DMS 273 (cell line): ENCODE data around the gene DNAJC15.
"Not testable (repeated sequence)": the region's sequence is repeated elsewhere in the genome, so short reads cannot be mapped to it uniquely, and the experiment has no call there.

Source experiments
- DNase-seq: peaks from one replicate; lab custom pipeline; 2025; ENCODE audit not compliant: unreplicated experiment; lab: John Stamatoyannopoulos, UW

Gene DNAJC15

GRCh38 chr13:43023289-43023963 is at the start of gene DNAJC15:
TSS of gene DNAJC15 (plus strand) at chr13:43023586. CDS start at chr13:43023627, 41 bp downstream.
- no peak for DNase-seq

GRCh38 chr13:42976066-42976465 is 47.3 kb upstream of the DNAJC15 start:
- DNase-seq = no peak

GRCh38 chr13:42977219-42977659 is 46.1 kb upstream of the DNAJC15 start:
- no peak for DNase-seq

DNA sequence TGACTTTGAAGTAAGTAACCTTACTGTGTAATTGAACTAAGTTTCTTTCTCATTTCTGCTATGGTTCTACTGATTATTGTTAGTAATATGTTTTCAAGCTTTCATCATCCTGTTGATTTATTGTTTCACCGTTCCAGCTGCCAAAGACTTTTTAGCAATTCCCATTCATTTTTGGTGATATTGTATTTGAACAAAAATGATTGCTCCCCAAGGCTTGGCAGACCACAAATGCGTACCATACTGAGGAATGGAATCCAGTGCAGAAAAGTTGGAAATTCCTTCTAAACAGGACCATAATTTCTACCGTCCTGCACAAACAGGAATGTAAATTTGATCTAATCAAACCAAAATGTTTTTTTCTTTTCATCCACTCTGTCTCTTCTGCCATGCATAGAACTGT is 42.1 kb upstream of the DNAJC15 start:
- no peak for DNase-seq

GRCh38 chr13:42981853-42982252 is 41.5 kb upstream of the DNAJC15 start:
- no peak for DNase-seq

GRCh38 chr13:42984026-42984425 is 39.4 kb upstream of the DNAJC15 start:
- DNase-seq = no peak

DNA sequence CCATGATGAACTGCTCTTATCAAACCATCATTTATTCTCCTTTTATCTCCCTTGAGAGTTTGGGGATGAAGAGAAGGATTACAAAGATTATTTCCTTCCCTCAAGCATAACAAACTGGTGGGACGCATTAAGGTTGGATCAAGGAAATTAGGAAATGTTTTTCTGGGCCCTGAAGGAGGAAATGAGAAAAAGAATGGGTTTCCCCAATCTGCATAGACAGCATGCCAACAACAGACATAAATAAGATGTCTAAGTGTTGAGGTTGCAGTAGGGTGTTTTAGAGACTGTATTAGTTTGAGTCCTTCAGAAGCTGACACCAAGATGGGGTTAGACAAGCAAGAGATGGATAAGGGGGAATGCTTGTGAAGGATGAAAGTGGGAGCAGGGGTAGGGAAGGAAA is 38.7 kb upstream of the DNAJC15 start:
- DNase-seq = no peak

GRCh38 chr13:42985312-42986175 is 37.8 kb upstream of the DNAJC15 start:
- peak; percentile 54 for DNase-seq

GRCh38 chr13:42986176-42986574 is 37.2 kb upstream of the DNAJC15 start:
- DNase-seq = no peak

DNA sequence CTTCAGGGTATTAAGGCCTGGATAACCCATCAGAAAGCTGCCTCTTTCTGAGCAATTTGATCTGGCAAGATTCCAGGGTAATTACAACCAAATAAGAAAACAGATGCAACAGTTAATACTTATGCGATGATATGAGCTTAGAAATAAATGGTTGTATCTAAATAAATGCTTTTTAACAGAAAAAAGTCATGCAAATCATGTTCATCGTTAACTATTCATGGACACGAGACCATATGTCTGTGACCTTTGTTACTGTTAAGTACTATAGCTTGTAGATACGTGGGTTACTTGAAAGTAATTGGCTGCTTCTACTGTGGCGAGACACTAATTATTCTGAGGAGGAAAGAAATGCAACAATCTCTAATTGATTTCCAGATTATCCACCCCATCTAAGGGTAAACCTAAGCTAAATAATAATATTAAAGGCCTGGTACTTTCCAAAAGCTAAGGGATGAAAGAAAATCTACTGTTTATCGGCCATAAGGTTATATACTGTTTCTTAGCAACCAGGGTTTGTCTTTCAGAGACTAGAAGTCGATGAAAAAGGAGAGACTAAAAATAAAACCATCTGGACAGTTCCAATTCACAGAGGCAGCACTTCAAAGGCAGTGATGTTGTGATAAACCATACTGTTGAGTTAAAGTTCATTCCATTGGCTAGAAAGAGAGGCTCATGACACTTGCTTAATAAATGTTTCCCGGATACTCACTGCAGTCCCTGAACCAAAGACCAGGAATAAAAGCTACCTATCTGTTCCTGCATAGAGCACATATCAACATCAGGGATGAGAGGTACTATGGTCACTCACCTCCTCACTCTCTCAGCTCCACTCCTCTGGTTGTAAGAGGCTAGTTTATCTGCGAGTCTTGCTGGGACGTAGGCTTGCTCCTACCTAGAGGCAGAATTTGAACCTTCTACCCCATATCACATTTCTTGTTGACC is 32.8 kb upstream of the DNAJC15 start:
- peak; percentile 83 for DNase-seq

GRCh38 chr13:42991233-42991897 is 32.0 kb upstream of the DNAJC15 start:
- DNase-seq = not testable (repeated sequence)

DNA sequence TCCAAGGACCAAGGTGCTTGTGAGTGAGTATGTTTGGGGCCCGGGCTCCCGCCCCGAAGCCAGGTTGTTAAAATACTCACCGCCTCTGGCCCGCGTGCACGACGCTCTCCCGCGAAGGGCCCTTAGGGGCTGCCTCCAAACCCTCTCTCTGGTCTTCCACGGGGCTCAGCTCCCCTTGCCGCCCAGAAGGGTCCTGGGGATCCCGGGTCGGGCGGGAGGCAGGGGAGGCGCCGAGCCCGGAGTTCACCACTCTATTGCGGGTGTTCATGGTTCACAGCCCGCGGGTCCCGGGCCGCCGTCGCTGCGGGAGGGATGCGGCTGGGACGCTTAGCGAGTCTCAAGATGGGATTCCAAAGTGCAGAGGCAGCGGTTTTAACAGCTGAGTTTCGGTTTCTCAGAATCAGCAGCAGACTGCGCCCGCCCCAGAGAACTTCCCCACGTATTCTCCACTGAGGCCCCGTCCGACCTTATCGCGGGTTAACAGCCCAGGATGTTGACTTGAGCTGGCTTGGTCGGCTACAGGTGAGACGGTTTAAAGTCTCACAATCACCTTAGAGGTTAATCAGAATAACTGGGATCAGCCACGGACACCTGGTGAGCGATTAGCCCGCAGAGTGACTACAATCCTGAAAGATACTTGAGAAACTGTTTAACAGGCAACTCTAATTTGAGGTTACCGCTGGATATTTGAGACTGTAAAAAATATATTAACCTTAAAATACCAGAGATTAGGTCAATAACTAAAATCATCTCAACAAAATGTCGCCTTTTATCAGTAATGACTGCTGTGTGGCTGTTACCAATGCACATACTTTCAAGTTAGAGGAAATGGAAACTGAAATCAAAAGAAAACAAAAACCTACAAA is 31.3 kb upstream of the DNAJC15 start, which contains the start of gene EPSTI1:
TSS of gene EPSTI1 (minus strand) at position 344 of the 866 bp plus-strand sequence. CDS start at position 268, 76 bp downstream.
- peak; percentile 71 for DNase-seq

DNA sequence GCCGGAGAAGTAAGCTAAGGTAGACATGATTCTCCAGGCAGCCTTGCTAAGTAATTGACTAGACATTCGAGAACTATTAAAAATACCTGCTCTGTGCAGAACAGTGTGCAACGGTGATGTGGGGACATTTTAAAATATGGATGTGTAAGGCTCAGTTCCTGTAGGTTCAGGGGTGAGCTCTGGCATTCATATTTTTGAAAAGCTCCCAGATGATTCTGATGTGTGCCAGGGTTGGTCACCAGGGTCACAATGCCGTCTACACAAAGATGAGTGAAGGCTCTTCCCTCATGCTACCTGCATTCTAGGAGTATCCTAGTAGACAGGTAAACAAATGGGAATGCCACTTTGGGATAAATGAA is 30.6 kb upstream of the DNAJC15 start:
- no peak for DNase-seq

GRCh38 chr13:42994878-42995277 is 28.5 kb upstream of the DNAJC15 start:
- DNase-seq = no peak

- no peak for DNase-seq
Measured at GRCh38 chr13:42996584-42996983, 26.8 kb upstream of the DNAJC15 start.

DNA sequence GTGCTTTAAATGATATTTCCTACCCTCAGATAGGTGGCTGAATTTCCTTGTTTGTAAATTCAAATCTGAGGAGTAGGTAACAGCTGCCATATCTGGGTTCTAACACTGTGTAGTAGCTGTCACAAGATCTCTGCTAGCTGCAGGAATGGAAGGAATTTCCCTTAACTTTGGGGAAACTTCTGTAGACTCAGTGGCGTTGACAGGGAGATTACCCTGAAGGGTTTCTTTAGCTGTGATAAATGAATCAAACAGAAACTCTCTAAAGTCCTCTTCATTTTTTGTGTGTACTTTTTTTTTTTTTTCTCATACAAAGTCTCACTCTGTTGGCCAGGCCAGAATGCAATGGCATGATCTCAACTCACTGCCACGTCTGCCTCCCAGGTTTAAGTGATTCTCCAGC is 26.0 kb upstream of the DNAJC15 start:
- DNase-seq = no peak

- DNase-seq = no peak
Measured at GRCh38 chr13:42999491-42999890, 23.9 kb upstream of the DNAJC15 start.

GRCh38 chr13:43000676-43001075 is 22.7 kb upstream of the DNAJC15 start:
- DNase-seq = no peak

GRCh38 chr13:43002021-43002420 is 21.4 kb upstream of the DNAJC15 start:
- no peak for DNase-seq

GRCh38 chr13:43003010-43003409 is 20.4 kb upstream of the DNAJC15 start:
- no peak for DNase-seq
